Measurements from ENCODE around the gene TNFAIP6. TPM values are rescaled to one million over a fixed set of nuclear protein-coding genes. Genes with fewer than 3 reads are reported as not detected.

Gene TNFAIP6
- total RNA-seq, 1 donor from 2014 or later = 2.3 TPM

DNA sequence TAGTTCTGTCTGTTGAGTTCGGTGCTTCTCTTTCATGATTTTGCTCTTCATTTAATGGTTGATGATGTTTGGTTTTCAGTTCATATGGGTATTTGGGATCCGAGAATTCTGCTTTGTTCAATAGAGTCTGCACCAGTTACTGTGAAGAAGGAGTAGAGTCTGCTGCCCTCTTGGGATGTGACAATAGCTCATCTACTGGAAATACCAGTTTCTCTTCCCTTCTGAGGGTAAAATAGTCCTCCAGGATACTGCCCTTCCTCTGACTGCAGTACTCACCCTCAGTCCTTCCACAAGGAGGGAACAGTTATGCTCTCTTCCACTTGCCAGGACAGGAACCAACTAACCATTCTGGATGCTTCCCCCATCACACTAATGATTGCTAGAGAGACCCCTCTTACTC is 12.5 kb upstream of the TNFAIP6 start:
- Histone ChIP-seq H3K36me3 (ENCODE audit: control insufficient read depth, insufficient read depth, low read length) (no peaks in the 10 kb centered on the region), H3K27me3 (ENCODE audit: control insufficient read depth, insufficient read depth, low read length) (no peaks in the 10 kb centered on the region), H3K4me3 (ENCODE audit: low read depth, low read length) (no peak overlapping the region)
- no peak for DNase-seq (ENCODE audit: low read depth)
- TF ChIP-seq, protein P1, sequence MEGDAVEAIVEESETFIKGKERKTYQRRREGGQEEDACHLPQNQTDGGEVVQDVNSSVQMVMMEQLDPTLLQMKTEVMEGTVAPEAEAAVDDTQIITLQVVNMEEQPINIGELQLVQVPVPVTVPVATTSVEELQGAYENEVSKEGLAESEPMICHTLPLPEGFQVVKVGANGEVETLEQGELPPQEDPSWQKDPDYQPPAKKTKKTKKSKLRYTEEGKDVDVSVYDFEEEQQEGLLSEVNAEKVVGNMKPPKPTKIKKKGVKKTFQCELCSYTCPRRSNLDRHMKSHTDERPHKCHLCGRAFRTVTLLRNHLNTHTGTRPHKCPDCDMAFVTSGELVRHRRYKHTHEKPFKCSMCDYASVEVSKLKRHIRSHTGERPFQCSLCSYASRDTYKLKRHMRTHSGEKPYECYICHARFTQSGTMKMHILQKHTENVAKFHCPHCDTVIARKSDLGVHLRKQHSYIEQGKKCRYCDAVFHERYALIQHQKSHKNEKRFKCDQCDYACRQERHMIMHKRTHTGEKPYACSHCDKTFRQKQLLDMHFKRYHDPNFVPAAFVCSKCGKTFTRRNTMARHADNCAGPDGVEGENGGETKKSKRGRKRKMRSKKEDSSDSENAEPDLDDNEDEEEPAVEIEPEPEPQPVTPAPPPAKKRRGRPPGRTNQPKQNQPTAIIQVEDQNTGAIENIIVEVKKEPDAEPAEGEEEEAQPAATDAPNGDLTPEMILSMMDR (IDR thresholded peaks at IDR 0.05; ENCODE audit: insufficient read depth, low read length, poor library complexity, severe bottlenecking) = no peak

DNA sequence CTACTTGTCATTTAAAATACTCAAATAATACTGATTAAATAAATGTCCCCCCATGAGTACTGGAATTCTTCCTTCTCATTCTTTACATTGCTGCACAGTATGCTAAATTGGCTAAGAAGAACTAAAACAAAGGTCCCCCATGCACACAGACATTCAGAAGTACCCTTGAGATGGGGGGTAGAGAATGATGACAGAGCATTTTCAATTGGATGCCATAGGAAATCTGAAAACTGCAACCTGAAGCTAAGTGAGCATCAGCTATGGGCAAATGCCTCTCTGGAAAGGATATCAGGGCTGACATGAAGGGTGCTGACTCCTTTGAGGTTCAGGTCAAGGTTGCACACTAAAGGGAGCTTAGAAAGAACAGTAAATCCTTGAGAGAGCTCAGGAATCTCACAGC is 10.1 kb upstream of the TNFAIP6 start:
- Histone ChIP-seq H3K36me3 (ENCODE audit: control insufficient read depth, insufficient read depth, low read length) (no peaks in the 10 kb centered on the region), H3K27me3 (ENCODE audit: control insufficient read depth, insufficient read depth, low read length) (no peaks in the 10 kb centered on the region), H3K4me3 (ENCODE audit: low read depth, low read length) (no peak overlapping the region)
- no peak for DNase-seq (ENCODE audit: low read depth)
- TF ChIP-seq, protein P1 (IDR thresholded peaks at IDR 0.05; ENCODE audit: insufficient read depth, low read length, poor library complexity, severe bottlenecking) = no peak

GRCh38 chr2:151347906-151348305 is 9.5 kb upstream of the TNFAIP6 start:
- no peak overlapping the region for H3K4me3 ChIP-seq (ENCODE audit: low read depth, low read length)
- TF ChIP-seq, protein P1 (IDR thresholded peaks at IDR 0.05; ENCODE audit: insufficient read depth, low read length, poor library complexity, severe bottlenecking) = no peak
- H3K36me3 ChIP-seq (ENCODE audit: control insufficient read depth, insufficient read depth, low read length) = no peaks in the 10 kb centered on the region
- no peak for DNase-seq (ENCODE audit: low read depth)
- H3K27me3 ChIP-seq (ENCODE audit: control insufficient read depth, insufficient read depth, low read length) = no peaks in the 10 kb centered on the region

- TF ChIP-seq, protein P1 (IDR thresholded peaks at IDR 0.05; ENCODE audit: insufficient read depth, low read length, poor library complexity, severe bottlenecking) = no peak
- Histone ChIP-seq H3K27me3 (ENCODE audit: control insufficient read depth, insufficient read depth, low read length) (no peaks in the 10 kb centered on the region), H3K36me3 (ENCODE audit: control insufficient read depth, insufficient read depth, low read length) (no peaks in the 10 kb centered on the region), H3K4me3 (ENCODE audit: low read depth, low read length) (no peak overlapping the region)
- DNase-seq (ENCODE audit: low read depth) = no peak
Measured at GRCh38 chr2:151350579-151351195, 6.7 kb upstream of the TNFAIP6 start.

GRCh38 chr2:151353995-151354394 is 3.4 kb upstream of the TNFAIP6 start:
- DNase-seq (ENCODE audit: low read depth) = no peak
- no peak overlapping the region for H3K4me3 ChIP-seq (ENCODE audit: low read depth, low read length)
- TF ChIP-seq, protein P1 (IDR thresholded peaks at IDR 0.05; ENCODE audit: insufficient read depth, low read length, poor library complexity, severe bottlenecking) = no peak
- no peaks in the 10 kb centered on the region for H3K27me3 ChIP-seq (ENCODE audit: control insufficient read depth, insufficient read depth, low read length)
- no peaks in the 10 kb centered on the region for H3K36me3 ChIP-seq (ENCODE audit: control insufficient read depth, insufficient read depth, low read length)

DNA sequence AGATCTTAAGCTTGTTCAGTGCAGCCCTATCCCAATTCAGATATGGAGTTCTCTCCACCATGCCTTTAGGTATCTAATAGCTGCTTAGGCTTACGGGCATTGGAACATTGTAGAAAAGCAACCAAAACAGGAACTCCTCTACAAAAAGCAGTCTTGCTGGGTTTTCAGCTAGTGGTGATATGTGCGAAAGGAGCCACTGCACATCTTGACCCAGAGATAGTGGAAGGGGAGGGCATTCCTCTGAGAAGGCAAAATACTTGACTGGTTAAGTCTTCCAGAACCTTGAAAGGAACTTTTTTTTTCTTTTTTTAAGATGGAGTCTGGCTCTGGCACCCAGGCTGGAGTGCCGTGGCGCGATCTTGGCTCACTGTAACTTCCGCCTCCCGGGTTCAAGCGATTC is 2.6 kb upstream of the TNFAIP6 start:
- no peak for DNase-seq (ENCODE audit: low read depth)
- TF ChIP-seq, protein P1 (IDR thresholded peaks at IDR 0.05; ENCODE audit: insufficient read depth, low read length, poor library complexity, severe bottlenecking) = no peak
- Histone ChIP-seq H3K4me3 (ENCODE audit: low read depth, low read length) (no peak overlapping the region), H3K27me3 (ENCODE audit: control insufficient read depth, insufficient read depth, low read length) (no peaks in the 10 kb centered on the region), H3K36me3 (ENCODE audit: control insufficient read depth, insufficient read depth, low read length) (no peaks in the 10 kb centered on the region)

Measured in kidney epithelial cell (primary cell).